Neural crest cell (in vitro differentiated cells): ENCODE measurements around the gene DNASE1L2. TPM values are rescaled to one million over a fixed set of nuclear protein-coding genes. Genes with fewer than 3 reads are reported as not detected.

Experiments
- DNase-seq: peaks from one replicate; pipeline ENCODE4 v3.0.0; 2021; ENCODE audit warnings: low read depth, mixed read lengths, low spot score
- H3K27ac Mint-ChIP-seq: one replicate; pipeline ENCODE4 v1.8.0; 2021; ENCODE audit warnings: mild to moderate bottlenecking, mixed read lengths; ENCODE audit not compliant: unreplicated experiment
- H3K27me3 Mint-ChIP-seq: 2 replicates; pipeline ENCODE4 v1.8.0; 2021; ENCODE audit warnings: low read depth, mild to moderate bottlenecking, mixed read lengths
- H3K36me3 Mint-ChIP-seq: 2 replicates; pipeline ENCODE4 v1.8.0; 2021; ENCODE audit warnings: low read depth, mild to moderate bottlenecking, mixed read lengths
- H3K4me1 Mint-ChIP-seq: 2 replicates; pipeline ENCODE4 v1.8.0; 2021; ENCODE audit warnings: mixed read lengths
- H3K4me3 Mint-ChIP-seq: one replicate; pipeline ENCODE4 v1.8.0; 2021; ENCODE audit warnings: mild to moderate bottlenecking, mixed read lengths
- H3K9me3 Mint-ChIP-seq: 2 replicates; pipeline ENCODE4 v1.8.0; 2021; ENCODE audit warnings: mixed read lengths
- CTCF ChIP-seq: fragments of 200-600 bp; sonication (generic); conservative IDR thresholded peaks from 2 replicates; pipeline ENCODE4 v1.5.0; 2021; ENCODE audit warnings: antibody characterized with exemption, mild to moderate bottlenecking
- total RNA-seq: library from RNA; stranded (reverse); gene quantifications from 2 replicates; pipeline ENCODE4 v1.2.1, GENCODE V29; 2021

DNASE1L2 gene
- total RNA-seq, 1 donor from 2014 or later = 1.6 TPM

GRCh38 chr16:2205104-2205966 lies 30.9 kb upstream of the DNASE1L2 start, which contains the start of gene MLST8:
TSS of gene MLST8 (plus strand) at chr16:2205454. CDS start at chr16:2206086, 632 bp downstream.
- Mint-ChIP-seq H3K27ac (peak within 1 kb of the TSS; percentile 57), H3K27me3 (peaks cover 10% of the 10 kb centered on the region), H3K4me1 (peaks cover 23% of the 10 kb centered on the region), H3K4me3 (peak within 1 kb of the TSS; percentile 87), H3K36me3 (peaks cover 5% of the 10 kb centered on the region), H3K9me3 (no peaks in the 10 kb centered on the region)
- DNase-seq = peak; percentile 73
- TF ChIP-seq CTCF = peak; percentile 40

GRCh38 chr16:2205967-2206313 lies 30.3 kb upstream of the DNASE1L2 start:
- no peak for TF ChIP-seq CTCF
- H3K27me3 Mint-ChIP-seq = peaks cover 5% of the 10 kb centered on the region
- H3K4me3 Mint-ChIP-seq = peak overlapping the region; percentile 86
- DNase-seq = peak; percentile 38
- H3K36me3 Mint-ChIP-seq = peaks cover 5% of the 10 kb centered on the region
- peaks cover 23% of the 10 kb centered on the region for H3K4me1 Mint-ChIP-seq
- H3K9me3 Mint-ChIP-seq = no peaks in the 10 kb centered on the region
- H3K27ac Mint-ChIP-seq = no peak overlapping the region

DNA sequence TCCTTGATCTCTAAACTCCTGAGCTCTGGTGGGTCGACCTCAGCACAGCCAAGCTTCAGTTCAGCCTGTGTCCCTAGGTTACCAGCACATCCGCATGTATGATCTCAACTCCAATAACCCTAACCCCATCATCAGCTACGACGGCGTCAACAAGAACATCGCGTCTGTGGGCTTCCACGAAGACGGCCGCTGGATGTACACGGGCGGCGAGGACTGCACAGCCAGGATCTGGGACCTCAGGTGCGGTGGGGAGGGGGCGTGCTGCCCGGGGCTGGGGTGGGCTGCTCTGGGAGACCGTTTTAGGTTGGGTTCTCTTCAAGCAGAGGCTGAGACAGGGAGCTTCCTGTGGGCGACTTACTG lies 29.8 kb upstream of the DNASE1L2 start:
- peaks cover 23% of the 10 kb centered on the region for H3K4me1 Mint-ChIP-seq
- no peak for TF ChIP-seq CTCF
- no peak for DNase-seq
- peaks cover 5% of the 10 kb centered on the region for H3K27me3 Mint-ChIP-seq
- H3K27ac Mint-ChIP-seq = no peak overlapping the region
- H3K4me3 Mint-ChIP-seq = peak overlapping the region; percentile 86
- peaks cover 5% of the 10 kb centered on the region for H3K36me3 Mint-ChIP-seq
- no peaks in the 10 kb centered on the region for H3K9me3 Mint-ChIP-seq

DNA sequence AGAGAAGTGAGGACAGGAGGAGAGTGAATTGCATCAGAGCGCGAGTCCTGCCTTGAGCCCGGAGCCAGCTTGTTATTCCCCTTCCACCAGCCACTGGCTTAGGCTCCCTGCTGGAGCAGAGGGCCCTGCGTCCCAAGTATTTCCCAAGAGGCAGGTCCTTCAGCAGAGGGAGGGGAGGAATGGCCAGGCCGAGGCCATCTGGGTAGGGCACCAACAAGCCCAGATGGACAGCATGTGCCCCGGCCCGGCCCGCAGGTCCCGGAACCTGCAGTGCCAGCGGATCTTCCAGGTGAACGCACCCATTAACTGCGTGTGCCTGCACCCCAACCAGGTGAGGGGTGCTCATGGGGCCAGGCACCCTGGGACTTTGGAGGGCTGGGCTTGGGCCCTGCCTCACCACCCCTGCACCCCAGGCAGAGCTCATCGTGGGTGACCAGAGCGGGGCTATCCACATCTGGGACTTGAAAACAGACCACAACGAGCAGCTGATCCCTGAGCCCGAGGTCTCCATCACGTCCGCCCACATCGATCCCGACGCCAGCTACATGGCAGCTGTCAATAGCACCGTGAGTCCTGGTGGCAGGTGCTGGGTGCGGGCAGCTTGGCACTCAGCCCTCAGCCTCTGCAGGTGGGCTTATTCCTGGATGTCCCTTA lies 29.3 kb upstream of the DNASE1L2 start:
- no peak for TF ChIP-seq CTCF
- H3K27ac Mint-ChIP-seq = no peak overlapping the region
- peak overlapping the region; percentile 87 for H3K4me3 Mint-ChIP-seq
- H3K9me3 Mint-ChIP-seq = no peaks in the 10 kb centered on the region
- no peak for DNase-seq
- peaks cover 28% of the 10 kb centered on the region for H3K4me1 Mint-ChIP-seq
- peaks cover 5% of the 10 kb centered on the region for H3K36me3 Mint-ChIP-seq
- peaks cover 5% of the 10 kb centered on the region for H3K27me3 Mint-ChIP-seq

GRCh38 chr16:2207872-2208271 lies 28.4 kb upstream of the DNASE1L2 start:
- H3K9me3 Mint-ChIP-seq = no peaks in the 10 kb centered on the region
- DNase-seq = no peak
- peak overlapping the region; percentile 87 for H3K4me3 Mint-ChIP-seq
- TF ChIP-seq CTCF = no peak
- H3K4me1 Mint-ChIP-seq = peaks cover 37% of the 10 kb centered on the region
- no peak overlapping the region for H3K27ac Mint-ChIP-seq
- peaks cover 5% of the 10 kb centered on the region for H3K36me3 Mint-ChIP-seq
- H3K27me3 Mint-ChIP-seq = peaks cover 2% of the 10 kb centered on the region
